ENCODE data around the gene PARD3B. TPM values are rescaled to one million over a fixed set of nuclear protein-coding genes. Genes with fewer than 3 reads are reported as not detected.

Gene PARD3B
- total and polyA plus RNA-seq, 2 donors (not counting 1 experiment from before 2014, with no cell fraction given), result 7.4 to 20.6 TPM

- DNase-seq (ENCODE audit: low read depth in 2 of 2), result no peak
- no peaks in the 10 kb centered on the region for H3K27me3 ChIP-seq (ENCODE audit: control insufficient read depth, insufficient read depth, low read length)
- no peaks in the 10 kb centered on the region for H3K9me3 ChIP-seq (ENCODE audit: control insufficient read depth, insufficient read depth, low read depth, low read length)
- no peak overlapping the region for H3K4me2 ChIP-seq (ENCODE audit: extremely low read depth, insufficient read depth, low read length)
- H3K27ac ChIP-seq (ENCODE audit: insufficient read depth, low read length), result no peak overlapping the region
- TF ChIP-seq EZH2 (IDR thresholded peaks at IDR 0.05; ENCODE audit: low read length, missing control alignments) (no peak), CTCF (conservative IDR thresholded peaks at IDR 0.05 in 1 of 2, IDR thresholded peaks at IDR 0.05 in 1 of 2; ENCODE audit: low read depth in 1 of 2, low read length in 2 of 2) (no peak)
- H2AFZ ChIP-seq (ENCODE audit: low read length), result no peak overlapping the region
- H3K4me3 ChIP-seq (replicated peaks in 1 of 4; ENCODE audit: control extremely low read depth in 1 of 4, insufficient read depth in 1 of 4, low read depth in 3 of 4, low read length in 4 of 4), result no peak overlapping the region
- H3K79me2 ChIP-seq (ENCODE audit: control insufficient read depth, insufficient read depth, low read length), result no peaks in the 10 kb centered on the region
- no peaks in the 10 kb centered on the region for H3K36me3 ChIP-seq (ENCODE audit: control insufficient read depth, insufficient read depth, low read length)
- H3K9ac ChIP-seq (ENCODE audit: insufficient read depth, low read length), result no peak overlapping the region
- H3K4me1 ChIP-seq (ENCODE audit: control insufficient read depth, extremely low read depth, insufficient read depth, low read length), result no peaks in the 10 kb centered on the region
- no peaks in the 10 kb centered on the region for H4K20me1 ChIP-seq (ENCODE audit: control insufficient read depth, extremely low read depth, insufficient read depth, low read length)
These were observed 47.4 kb upstream of the PARD3B start for GRCh38 chr2:204497855-204498254.

- Histone ChIP-seq H3K4me3 (replicated peaks in 1 of 4; ENCODE audit: control extremely low read depth in 1 of 4, insufficient read depth in 1 of 4, low read depth in 3 of 4, low read length in 4 of 4) (no peak overlapping the region), H3K9ac (ENCODE audit: insufficient read depth, low read length) (no peak overlapping the region)
These were observed 47.0 kb upstream of the PARD3B start for GRCh38 chr2:204498291-204498690.

GRCh38 chr2:204503869-204504268, 41.4 kb upstream of the PARD3B start:
- TF ChIP-seq EZH2 (IDR thresholded peaks at IDR 0.05; ENCODE audit: low read length, missing control alignments), result no peak
- TF ChIP-seq CTCF (conservative IDR thresholded peaks at IDR 0.05 in 1 of 2, IDR thresholded peaks at IDR 0.05 in 1 of 2; ENCODE audit: low read depth in 1 of 2, low read length in 2 of 2), result no peak
- Histone ChIP-seq H3K79me2 (ENCODE audit: control insufficient read depth, insufficient read depth, low read length) (no peaks in the 10 kb centered on the region), H3K27ac (ENCODE audit: insufficient read depth, low read length) (no peak overlapping the region), H2AFZ (ENCODE audit: low read length) (no peak overlapping the region), H4K20me1 (ENCODE audit: control insufficient read depth, extremely low read depth, insufficient read depth, low read length) (no peaks in the 10 kb centered on the region), H3K4me3 (replicated peaks in 1 of 4; ENCODE audit: control extremely low read depth in 1 of 4, insufficient read depth in 1 of 4, low read depth in 3 of 4, low read length in 4 of 4) (no peak overlapping the region), H3K4me2 (ENCODE audit: extremely low read depth, insufficient read depth, low read length) (no peak overlapping the region), H3K9ac (ENCODE audit: insufficient read depth, low read length) (no peak overlapping the region), H3K27me3 (ENCODE audit: control insufficient read depth, insufficient read depth, low read length) (no peaks in the 10 kb centered on the region), H3K4me1 (ENCODE audit: control insufficient read depth, extremely low read depth, insufficient read depth, low read length) (no peaks in the 10 kb centered on the region), H3K36me3 (ENCODE audit: control insufficient read depth, insufficient read depth, low read length) (no peaks in the 10 kb centered on the region), H3K9me3 (ENCODE audit: control insufficient read depth, insufficient read depth, low read depth, low read length) (no peaks in the 10 kb centered on the region)
- peak in 1 of 2 donors; percentile 30 for DNase-seq (ENCODE audit: low read depth in 2 of 2)

More at GRCh38 chr2:204498291-204498690, 47.0 kb upstream of the PARD3B start:
- no peaks in the 10 kb centered on the region for H3K9me3 ChIP-seq (ENCODE audit: control insufficient read depth, insufficient read depth, low read depth, low read length)
- no peak for TF ChIP-seq CTCF (conservative IDR thresholded peaks at IDR 0.05 in 1 of 2, IDR thresholded peaks at IDR 0.05 in 1 of 2; ENCODE audit: low read depth in 1 of 2, low read length in 2 of 2)
- TF ChIP-seq EZH2 (IDR thresholded peaks at IDR 0.05; ENCODE audit: low read length, missing control alignments), result no peak
- H3K36me3 ChIP-seq (ENCODE audit: control insufficient read depth, insufficient read depth, low read length), result no peaks in the 10 kb centered on the region
- DNase-seq (ENCODE audit: low read depth in 2 of 2), result no peak
- H3K4me1 ChIP-seq (ENCODE audit: control insufficient read depth, extremely low read depth, insufficient read depth, low read length), result no peaks in the 10 kb centered on the region
- H3K27ac ChIP-seq (ENCODE audit: insufficient read depth, low read length), result no peak overlapping the region
- H4K20me1 ChIP-seq (ENCODE audit: control insufficient read depth, extremely low read depth, insufficient read depth, low read length), result no peaks in the 10 kb centered on the region
- H2AFZ ChIP-seq (ENCODE audit: low read length), result no peak overlapping the region
- no peaks in the 10 kb centered on the region for H3K27me3 ChIP-seq (ENCODE audit: control insufficient read depth, insufficient read depth, low read length)
- H3K4me2 ChIP-seq (ENCODE audit: extremely low read depth, insufficient read depth, low read length), result no peak overlapping the region
- H3K79me2 ChIP-seq (ENCODE audit: control insufficient read depth, insufficient read depth, low read length), result no peaks in the 10 kb centered on the region

All from fibroblast of lung (primary cell).